RWPE2 (cell line): ENCODE measurements around the gene SPEG.

Source experiments
- ATAC-seq: fragments of 200-7000 bp; cut with Tn5 transposase; 3 replicates; pipeline ENCODE4 v1.9.1; 2021; ENCODE audit warnings: low read depth
- DNase-seq: peaks from one replicate; pipeline ENCODE4 v3.0.0-alpha.2; 2020; ENCODE audit warnings: low spot score
- H3K27ac ChIP-seq: fragments of 450-650 bp; 2 replicates; pipeline ENCODE4 v1.5.1; 2017; ENCODE audit warnings: mild to moderate bottlenecking; ENCODE audit not compliant: poor library complexity, severe bottlenecking
- H3K27me3 ChIP-seq: fragments of 250-450 bp; sonication (Bioruptor Pico); 2 replicates; pipeline ENCODE4 v1.5.1; 2021; ENCODE audit warnings: mild to moderate bottlenecking, moderate library complexity; ENCODE audit not compliant: insufficient read depth, poor library complexity, severe bottlenecking
- H3K36me3 ChIP-seq: fragments of 250-450 bp; sonication (Bioruptor Pico); 2 replicates; pipeline ENCODE4 v1.5.1; 2020; ENCODE audit warnings: low read depth, mild to moderate bottlenecking, moderate library complexity
- H3K4me1 ChIP-seq: fragments of 250-450 bp; sonication (Bioruptor Pico); 2 replicates; pipeline ENCODE4 v1.5.1; 2021; ENCODE audit warnings: mild to moderate bottlenecking, moderate library complexity; ENCODE audit not compliant: insufficient read depth, poor library complexity, severe bottlenecking
- H3K4me3 ChIP-seq: fragments of 250-450 bp; sonication (Bioruptor Pico); 2 replicates; pipeline ENCODE4 v1.5.1; 2021; ENCODE audit warnings: mild to moderate bottlenecking, moderate library complexity; ENCODE audit not compliant: severe bottlenecking
- H3K9me3 ChIP-seq: fragments of 250-450 bp; sonication (Bioruptor Pico); 2 replicates; pipeline ENCODE4 v1.5.1; 2021; ENCODE audit warnings: mild to moderate bottlenecking, moderate library complexity; ENCODE audit not compliant: severe bottlenecking
- TF ChIP-seq, protein P1 (sequence below): fragments of 450-650 bp; IDR thresholded peaks from one replicate; pipeline ENCODE4 v1.5.1; 2017; ENCODE audit warnings: mild to moderate bottlenecking, moderate library complexity; ENCODE audit not compliant: poor library complexity, severe bottlenecking

Gene SPEG

DNA sequence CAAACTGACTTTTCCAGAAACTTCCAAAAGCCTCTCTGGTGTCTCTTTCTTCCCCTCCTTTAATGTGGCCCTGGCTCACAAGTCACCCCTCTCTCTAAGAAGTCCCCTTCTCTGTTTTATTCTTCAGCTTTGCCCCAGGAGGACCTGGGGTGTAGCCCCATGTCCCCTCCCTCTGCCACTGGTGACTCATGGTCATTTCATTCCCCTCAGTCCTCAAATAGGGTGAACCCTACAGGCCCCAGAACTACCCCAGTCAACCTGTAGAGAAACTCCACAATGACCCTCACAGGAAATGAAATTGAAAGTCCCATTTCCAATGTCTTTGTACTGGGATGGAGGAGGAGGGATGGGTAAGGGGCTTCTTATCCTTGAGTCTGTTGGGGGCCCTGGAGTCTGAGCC is 6.2 kb upstream of the SPEG start:
- Histone ChIP-seq H3K36me3 (no peaks in the 10 kb centered on the region), H3K4me1 (no peaks in the 10 kb centered on the region), H3K9me3 (no peaks in the 10 kb centered on the region), H3K4me3 (no peak overlapping the region), H3K27ac (no peak overlapping the region), H3K27me3 (no peaks in the 10 kb centered on the region)
- ATAC-seq: no peak
- TF ChIP-seq, protein P1, sequence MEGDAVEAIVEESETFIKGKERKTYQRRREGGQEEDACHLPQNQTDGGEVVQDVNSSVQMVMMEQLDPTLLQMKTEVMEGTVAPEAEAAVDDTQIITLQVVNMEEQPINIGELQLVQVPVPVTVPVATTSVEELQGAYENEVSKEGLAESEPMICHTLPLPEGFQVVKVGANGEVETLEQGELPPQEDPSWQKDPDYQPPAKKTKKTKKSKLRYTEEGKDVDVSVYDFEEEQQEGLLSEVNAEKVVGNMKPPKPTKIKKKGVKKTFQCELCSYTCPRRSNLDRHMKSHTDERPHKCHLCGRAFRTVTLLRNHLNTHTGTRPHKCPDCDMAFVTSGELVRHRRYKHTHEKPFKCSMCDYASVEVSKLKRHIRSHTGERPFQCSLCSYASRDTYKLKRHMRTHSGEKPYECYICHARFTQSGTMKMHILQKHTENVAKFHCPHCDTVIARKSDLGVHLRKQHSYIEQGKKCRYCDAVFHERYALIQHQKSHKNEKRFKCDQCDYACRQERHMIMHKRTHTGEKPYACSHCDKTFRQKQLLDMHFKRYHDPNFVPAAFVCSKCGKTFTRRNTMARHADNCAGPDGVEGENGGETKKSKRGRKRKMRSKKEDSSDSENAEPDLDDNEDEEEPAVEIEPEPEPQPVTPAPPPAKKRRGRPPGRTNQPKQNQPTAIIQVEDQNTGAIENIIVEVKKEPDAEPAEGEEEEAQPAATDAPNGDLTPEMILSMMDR: no peak
- no peak for DNase-seq

- H3K27ac ChIP-seq: no peak overlapping the region
- H3K4me3 ChIP-seq: no peak overlapping the region
- no peaks in the 10 kb centered on the region for H3K27me3 ChIP-seq
- H3K4me1 ChIP-seq: no peaks in the 10 kb centered on the region
- H3K36me3 ChIP-seq: no peaks in the 10 kb centered on the region
- DNase-seq: no peak
- ATAC-seq: no peak
- TF ChIP-seq, protein P1: no peak
- no peaks in the 10 kb centered on the region for H3K9me3 ChIP-seq
These were observed 4.6 kb upstream of the SPEG start for GRCh38 chr2:219429958-219430606.

DNA sequence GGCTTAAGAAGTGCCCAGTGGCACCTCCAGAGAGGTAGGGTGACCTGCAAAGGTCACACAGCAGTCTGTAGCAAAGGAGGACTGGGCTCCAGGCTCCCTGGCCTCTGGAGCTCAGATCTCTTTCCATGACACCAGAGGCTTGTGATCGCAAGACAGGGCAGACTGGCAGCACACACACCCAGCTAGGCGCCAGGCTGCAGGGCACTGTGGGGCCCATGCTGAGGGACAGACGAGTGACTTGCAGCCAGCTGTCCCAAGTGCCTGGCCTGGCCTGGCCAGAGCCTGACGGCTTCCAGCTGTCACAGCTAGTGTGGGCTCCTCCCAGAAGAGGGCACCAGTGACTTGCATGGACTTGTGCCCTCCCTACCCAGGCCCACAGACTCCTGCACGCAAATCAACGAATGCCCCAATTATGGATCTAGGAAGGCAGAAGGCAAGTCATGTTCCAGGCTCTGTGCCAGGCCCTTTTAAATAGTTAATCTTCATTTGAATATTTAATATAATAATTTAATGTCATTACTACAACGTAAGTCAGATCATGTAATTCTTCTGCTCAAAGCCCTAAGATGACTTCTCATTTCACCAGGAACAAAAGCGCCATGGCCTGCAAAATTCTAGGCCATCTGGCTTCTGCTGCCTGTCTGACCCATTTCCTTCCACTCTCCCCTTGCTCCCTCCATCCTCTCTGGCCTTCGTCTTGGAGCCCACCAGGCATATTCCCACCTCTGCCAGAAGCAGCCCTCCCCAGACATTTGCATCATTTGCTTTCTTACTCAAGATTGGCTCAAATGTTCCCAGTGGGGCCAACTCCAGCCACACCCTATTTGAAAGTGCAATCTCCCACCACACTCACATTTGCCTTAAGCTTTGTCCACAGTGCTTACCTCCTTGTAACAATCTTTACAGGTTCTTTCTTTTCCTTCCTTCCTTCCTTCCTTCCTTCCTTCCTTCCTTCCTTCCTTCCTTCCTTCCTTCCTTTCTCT is 3.7 kb upstream of the SPEG start:
- Histone ChIP-seq H3K27ac (no peak overlapping the region), H3K4me3 (no peak overlapping the region), H3K36me3 (no peaks in the 10 kb centered on the region), H3K27me3 (no peaks in the 10 kb centered on the region), H3K4me1 (no peaks in the 10 kb centered on the region), H3K9me3 (no peaks in the 10 kb centered on the region)
- peak; percentile 88 for ATAC-seq
- no peak for DNase-seq
- TF ChIP-seq, protein P1: peak; percentile 69

- Histone ChIP-seq H3K4me3 (no peak overlapping the region), H3K27me3 (no peaks in the 10 kb centered on the region), H3K27ac (no peak overlapping the region), H3K36me3 (no peaks in the 10 kb centered on the region), H3K4me1 (no peaks in the 10 kb centered on the region), H3K9me3 (no peaks in the 10 kb centered on the region)
- DNase-seq (no peak), ATAC-seq (no peak)
- TF ChIP-seq, protein P1: peak; percentile 32
These were observed 776 bp upstream of the SPEG start for GRCh38 chr2:219433666-219434467.
